Measurements from ENCODE around the gene BCDIN3D. TPM values are rescaled to one million over a fixed set of nuclear protein-coding genes. Genes with fewer than 3 reads are reported as not detected.

Gene BCDIN3D
- total and polyA plus RNA-seq, 2 of the 8 experiments (the other 6 are each of a cell fraction or from before 2014, with no cell fraction given): 1.6 to 2.4 TPM

GRCh38 chr12:49827401-49828099 is 15.4 kb downstream of the BCDIN3D start (continued):
- TF ChIP-seq TBP (IDR thresholded peaks at IDR 0.05; ENCODE audit: low read depth, low read length): peak; percentile 19; the same call in 1 of the 2 replicates
- peak; percentile 62; the same call in 1 of the 2 replicates for TF ChIP-seq TEAD4 (IDR thresholded peaks at IDR 0.05; ENCODE audit: low read depth, low read length)
- TF ChIP-seq GABPA (IDR thresholded peaks at IDR 0.05; ENCODE audit: borderline replicate concordance, insufficient read depth, low read length): no peak
- peak; percentile 88 for TF ChIP-seq ASH2L (IDR thresholded peaks at IDR 0.05; ENCODE audit: low read length)
- TF ChIP-seq GTF2F1 (IDR thresholded peaks at IDR 0.05; ENCODE audit: borderline replicate concordance, low read depth, low read length): no peak
- no peak for TF ChIP-seq SP4 (IDR thresholded peaks at IDR 0.05; ENCODE audit: low read length)
- TF ChIP-seq ATF2 (IDR thresholded peaks at IDR 0.05; ENCODE audit: low read length): no peak
- TF ChIP-seq CBX8 (IDR thresholded peaks at IDR 0.05; ENCODE audit: borderline replicate concordance, low read depth, low read length): no peak
- TF ChIP-seq CTBP2 (IDR thresholded peaks at IDR 0.05; ENCODE audit: borderline replicate concordance, insufficient read depth, insufficient read length, low read length): peak; percentile 48
- peak in 1 of 2 experiments; percentile 34; a peak in 1 of 3 replicates for TF ChIP-seq POLR2A (IDR thresholded peaks at IDR 0.05; ENCODE audit: control extremely low read depth in 1 of 2, low read depth in 2 of 2, low read length in 2 of 2)
- peak; percentile 44 for TF ChIP-seq NRF1 (IDR thresholded peaks at IDR 0.05; ENCODE audit: low read depth, low read length)
- peak in 1 of 2 experiments; percentile 4; a peak in 1 of 4 replicates for TF ChIP-seq RAD21 (IDR thresholded peaks at IDR 0.05 in 1 of 2, conservative IDR thresholded peaks at IDR 0.05 in 1 of 2; ENCODE audit: low read depth in 2 of 2, low read length in 2 of 2)
- no peak for TF ChIP-seq MAX (IDR thresholded peaks at IDR 0.05)
- 0 out of 2 replicates have a peak, but pooled peaks have one; percentile 14 for TF ChIP-seq PHF8 (conservative IDR thresholded peaks at IDR 0.05; ENCODE audit: low read depth, low read length)
- TF ChIP-seq POU5F1 (IDR thresholded peaks at IDR 0.05; ENCODE audit: low read depth, low read length): no peak
- 0 out of 2 replicates have a peak, but pooled peaks have one; percentile 11 for TF ChIP-seq EGR1 (IDR thresholded peaks at IDR 0.05; ENCODE audit: borderline replicate concordance, low read depth, low read length)
- no peak for TF ChIP-seq ATF3 (IDR thresholded peaks at IDR 0.05; ENCODE audit: insufficient read depth, low read depth, low read length)

Measured in H1 (cell line).